OCI-LY7 (cell line): ENCODE measurements around the gene RAB13.

Experiments
- CTCF ChIP-seq: fragments of 200-600 bp; sonication (generic); conservative IDR thresholded peaks from 2 replicates; pipeline ENCODE4 v1.5.1; 2014; ENCODE audit warnings: mild to moderate bottlenecking, antibody characterized with exemption, low read length, moderate library complexity, mixed read lengths
- EZH2phosphoT487 ChIP-seq: fragments of 200-600 bp; sonication (generic); IDR thresholded peaks from 2 replicates; pipeline ENCODE4 v1.6.1; 2018; ENCODE audit warnings: low read depth, borderline replicate concordance, mild to moderate bottlenecking, mixed run types, antibody characterized with exemption, low read length, moderate library complexity, mixed read lengths

GRCh38 chr1:153962088-153963029 is 23.8 kb downstream of the RAB13 start:
- TF ChIP-seq CTCF = peak; percentile 34; the same call in 1 of the 2 replicates
- TF ChIP-seq EZH2phosphoT487 = no peak
